Measurements from ENCODE around the gene PSMA6. TPM values are rescaled to one million over a fixed set of nuclear protein-coding genes. Genes with fewer than 3 reads are reported as not detected.

The PSMA6 gene
- total and polyA plus RNA-seq, 2 of the 13 experiments (the other 11 are each of a cell fraction or from before 2014, with no cell fraction given) = 525 to 1,109 TPM

DNA sequence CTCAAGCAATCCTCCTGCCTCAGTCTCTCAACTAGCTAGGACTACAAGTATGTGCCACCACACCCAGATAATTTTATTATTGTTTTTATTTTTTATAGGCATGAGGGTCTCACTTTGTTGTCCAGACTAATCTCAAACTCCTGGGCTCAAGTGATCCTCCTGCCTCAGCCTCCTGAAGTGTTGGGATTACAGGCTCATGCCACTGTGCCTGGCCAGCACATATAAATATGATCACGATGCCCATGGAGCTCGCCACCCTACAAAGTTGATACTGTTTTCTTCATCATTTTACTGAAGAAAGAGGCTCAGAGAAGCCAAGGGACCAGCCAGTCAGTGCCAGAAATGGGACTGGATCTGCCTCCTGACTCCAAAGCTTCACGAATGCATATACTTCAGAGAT lies 59.3 kb downstream of the PSMA6 start (continued):
- TF ChIP-seq ZNF296 (CRISPR knock-in tag; conservative IDR thresholded peaks at IDR 0.05) (0 out of 2 replicates have a peak, but pooled peaks have one; percentile 63), IKZF1 (IDR thresholded peaks at IDR 0.05) (no peak), SRF (IDR thresholded peaks at IDR 0.05; ENCODE audit: low read depth, low read length) (no peak), SSRP1 (CRISPR knock-in tag; IDR thresholded peaks at IDR 0.05) (no peak), KDM5B (CRISPR knock-in tag; IDR thresholded peaks at IDR 0.05; ENCODE audit: borderline replicate concordance) (no peak), AGO1 (IDR thresholded peaks at IDR 0.05; ENCODE audit: low read depth, low read length, poor library complexity, severe bottlenecking) (no peak), MED1 (CRISPR knock-in tag; IDR thresholded peaks at IDR 0.05) (no peak), PHF20 (CRISPR knock-in tag; IDR thresholded peaks at IDR 0.05) (0 out of 2 replicates have a peak, but pooled peaks have one; percentile 22), ZNF788 (CRISPR knock-in tag; IDR thresholded peaks at IDR 0.05; ENCODE audit: borderline replicate concordance) (0 out of 2 replicates have a peak, but pooled peaks have one; percentile 21), U2AF1 (optimal IDR thresholded peaks at IDR 0.05; ENCODE audit: low read depth, low read length) (no peak), ZFP90 (CRISPR knock-in tag; IDR thresholded peaks at IDR 0.05; ENCODE audit: borderline replicate concordance) (no peak), ZNF143 (CRISPR knock-in tag; IDR thresholded peaks at IDR 0.05) (peak; percentile 9; the same call in 1 of the 2 replicates), MBNL3 (CRISPR knock-in tag; conservative IDR thresholded peaks at IDR 0.05) (no peak), CEBPG (CRISPR knock-in tag; IDR thresholded peaks at IDR 0.05) (no peak)
- TF ChIP-seq, protein P1, sequence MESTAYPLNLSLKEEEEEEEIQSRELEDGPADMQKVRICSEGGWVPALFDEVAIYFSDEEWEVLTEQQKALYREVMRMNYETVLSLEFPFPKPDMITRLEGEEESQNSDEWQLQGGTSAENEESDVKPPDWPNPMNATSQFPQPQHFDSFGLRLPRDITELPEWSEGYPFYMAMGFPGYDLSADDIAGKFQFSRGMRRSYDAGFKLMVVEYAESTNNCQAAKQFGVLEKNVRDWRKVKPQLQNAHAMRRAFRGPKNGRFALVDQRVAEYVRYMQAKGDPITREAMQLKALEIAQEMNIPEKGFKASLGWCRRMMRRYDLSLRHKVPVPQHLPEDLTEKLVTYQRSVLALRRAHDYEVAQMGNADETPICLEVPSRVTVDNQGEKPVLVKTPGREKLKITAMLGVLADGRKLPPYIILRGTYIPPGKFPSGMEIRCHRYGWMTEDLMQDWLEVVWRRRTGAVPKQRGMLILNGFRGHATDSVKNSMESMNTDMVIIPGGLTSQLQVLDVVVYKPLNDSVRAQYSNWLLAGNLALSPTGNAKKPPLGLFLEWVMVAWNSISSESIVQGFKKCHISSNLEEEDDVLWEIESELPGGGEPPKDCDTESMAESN (CRISPR knock-in tag; conservative IDR thresholded peaks at IDR 0.05) = no peak
- TF ChIP-seq, protein P2, sequence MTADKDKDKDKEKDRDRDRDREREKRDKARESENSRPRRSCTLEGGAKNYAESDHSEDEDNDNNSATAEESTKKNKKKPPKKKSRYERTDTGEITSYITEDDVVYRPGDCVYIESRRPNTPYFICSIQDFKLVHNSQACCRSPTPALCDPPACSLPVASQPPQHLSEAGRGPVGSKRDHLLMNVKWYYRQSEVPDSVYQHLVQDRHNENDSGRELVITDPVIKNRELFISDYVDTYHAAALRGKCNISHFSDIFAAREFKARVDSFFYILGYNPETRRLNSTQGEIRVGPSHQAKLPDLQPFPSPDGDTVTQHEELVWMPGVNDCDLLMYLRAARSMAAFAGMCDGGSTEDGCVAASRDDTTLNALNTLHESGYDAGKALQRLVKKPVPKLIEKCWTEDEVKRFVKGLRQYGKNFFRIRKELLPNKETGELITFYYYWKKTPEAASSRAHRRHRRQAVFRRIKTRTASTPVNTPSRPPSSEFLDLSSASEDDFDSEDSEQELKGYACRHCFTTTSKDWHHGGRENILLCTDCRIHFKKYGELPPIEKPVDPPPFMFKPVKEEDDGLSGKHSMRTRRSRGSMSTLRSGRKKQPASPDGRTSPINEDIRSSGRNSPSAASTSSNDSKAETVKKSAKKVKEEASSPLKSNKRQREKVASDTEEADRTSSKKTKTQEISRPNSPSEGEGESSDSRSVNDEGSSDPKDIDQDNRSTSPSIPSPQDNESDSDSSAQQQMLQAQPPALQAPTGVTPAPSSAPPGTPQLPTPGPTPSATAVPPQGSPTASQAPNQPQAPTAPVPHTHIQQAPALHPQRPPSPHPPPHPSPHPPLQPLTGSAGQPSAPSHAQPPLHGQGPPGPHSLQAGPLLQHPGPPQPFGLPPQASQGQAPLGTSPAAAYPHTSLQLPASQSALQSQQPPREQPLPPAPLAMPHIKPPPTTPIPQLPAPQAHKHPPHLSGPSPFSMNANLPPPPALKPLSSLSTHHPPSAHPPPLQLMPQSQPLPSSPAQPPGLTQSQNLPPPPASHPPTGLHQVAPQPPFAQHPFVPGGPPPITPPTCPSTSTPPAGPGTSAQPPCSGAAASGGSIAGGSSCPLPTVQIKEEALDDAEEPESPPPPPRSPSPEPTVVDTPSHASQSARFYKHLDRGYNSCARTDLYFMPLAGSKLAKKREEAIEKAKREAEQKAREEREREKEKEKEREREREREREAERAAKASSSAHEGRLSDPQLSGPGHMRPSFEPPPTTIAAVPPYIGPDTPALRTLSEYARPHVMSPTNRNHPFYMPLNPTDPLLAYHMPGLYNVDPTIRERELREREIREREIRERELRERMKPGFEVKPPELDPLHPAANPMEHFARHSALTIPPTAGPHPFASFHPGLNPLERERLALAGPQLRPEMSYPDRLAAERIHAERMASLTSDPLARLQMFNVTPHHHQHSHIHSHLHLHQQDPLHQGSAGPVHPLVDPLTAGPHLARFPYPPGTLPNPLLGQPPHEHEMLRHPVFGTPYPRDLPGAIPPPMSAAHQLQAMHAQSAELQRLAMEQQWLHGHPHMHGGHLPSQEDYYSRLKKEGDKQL (CRISPR knock-in tag; IDR thresholded peaks at IDR 0.05; ENCODE audit: low read depth) = no peak
